HepG2 (cell line): Measurements from ENCODE around the gene WDFY1. TPM values are rescaled to one million over a fixed set of nuclear protein-coding genes. Genes with fewer than 3 reads are reported as not detected.

Experiments
- CBFB ChIP-seq: sonication (generic); formaldehyde crosslinking; IDR thresholded peaks from 2 replicates; pipeline ENCODE4 v1.4.0; 2020; ENCODE audit warnings: missing genetic modification reagents
- HNRNPH1 ChIP-seq: fragments of 200-400 bp; formaldehyde crosslinking; optimal IDR thresholded peaks from 2 replicates; pipeline ENCODE3; 2017; ENCODE audit warnings: mild to moderate bottlenecking, low read depth, low read length
- TBL1XR1 ChIP-seq: fragments of 150-350 bp; IDR thresholded peaks from 2 replicates; pipeline ENCODE4 v1.6.1; 2014; ENCODE audit warnings: borderline replicate concordance, low read length; ENCODE audit not compliant: partially characterized antibody
- WIZ ChIP-seq: sonication (generic); formaldehyde crosslinking; IDR thresholded peaks from 2 replicates; pipeline ENCODE4 v1.5.1; 2020; ENCODE audit warnings: mild to moderate bottlenecking, missing genetic modification reagents
- ZBTB40 ChIP-seq, 2 experiments: fragments of 450-650 bp in 1 of 2; sonication (generic) in 1 of 2; formaldehyde crosslinking in 1 of 2; IDR thresholded peaks; 2 replicates each; pipeline versions ENCODE4 v1.6.1 to v1.8.0; 2016 to 2022; ENCODE audit warnings: antibody characterized with exemption in 1 of 2, mild to moderate bottlenecking in 1 of 2, missing genetic modification reagents in 1 of 2
- ZBTB43 ChIP-seq: sonication (generic); formaldehyde crosslinking; conservative IDR thresholded peaks from 2 replicates; pipeline ENCODE4 v1.4.0; 2020; ENCODE audit warnings: missing genetic modification reagents
- ZNF10 ChIP-seq: sonication (generic); formaldehyde crosslinking; IDR thresholded peaks from 2 replicates; pipeline ENCODE4 v1.4.0; 2020; ENCODE audit warnings: mild to moderate bottlenecking, low read depth, missing genetic modification reagents, borderline replicate concordance
- ZNF20 ChIP-seq: sonication (generic); formaldehyde crosslinking; IDR thresholded peaks from 2 replicates; pipeline ENCODE4 v1.4.0; 2020; ENCODE audit warnings: mild to moderate bottlenecking, moderate library complexity, missing genetic modification reagents
- ZNF24 ChIP-seq: fragments of 450-650 bp; IDR thresholded peaks from 2 replicates; pipeline ENCODE4 v1.6.1; 2017; ENCODE audit warnings: antibody characterized with exemption, mild to moderate bottlenecking
- ZNF549 ChIP-seq: sonication (generic); formaldehyde crosslinking; IDR thresholded peaks from 2 replicates; pipeline ENCODE4 v1.5.0; 2020; ENCODE audit warnings: missing genetic modification reagents
- ZNF557 ChIP-seq: sonication (generic); formaldehyde crosslinking; IDR thresholded peaks from 2 replicates; pipeline ENCODE4 v1.4.0; 2020; ENCODE audit warnings: missing genetic modification reagents
- ZNF646 ChIP-seq: sonication (generic); formaldehyde crosslinking; IDR thresholded peaks from 2 replicates; pipeline ENCODE4 v1.9.0; 2021; ENCODE audit warnings: mild to moderate bottlenecking, missing genetic modification reagents
- polyA plus RNA-seq, 8 experiments: library from polyadenylated mRNA; depleted of rRNA in 3 of 8; stranded (reverse) in 7 of 8; unstranded in 1 of 8; fragments of >200 nt; fragmentation: Illumina TruSeq in 4 of 8; extraction: Trizol in 4 of 8; gene quantifications; 2 replicates each; pipeline versions ENCODE4 v1.2.1 to v1.2.3, GENCODE V29; 2011 to 2016; ENCODE audit warnings: low read depth in 4 of 8, missing spikeins in 1 of 8, mixed read lengths in 1 of 8; ENCODE audit not compliant: insufficient read depth in 1 of 8
- total RNA-seq, 5 experiments: library from RNA; depleted of rRNA; stranded (reverse); fragments of >200 nt; fragmentation: Illumina TruSeq; extraction: Trizol; gene quantifications; 2 replicates each; pipeline ENCODE4 v1.2.3, GENCODE V29; 2016; ENCODE audit warnings: low read depth in 1 of 5

Gene WDFY1
- total and polyA plus RNA-seq, 2 of the 13 experiments (the other 11 are each of a cell fraction or from before 2014, with no cell fraction given): 77.0 to 78.4 TPM

GRCh38 chr2:223908304-223908998, 36.7 kb downstream of the WDFY1 start (continued):
- TF ChIP-seq ZBTB43 (CRISPR knock-in tag) (0 out of 2 replicates have a peak, but pooled peaks have one; percentile 41), ZNF20 (CRISPR knock-in tag) (no peak), HNRNPH1 (no peak), ZNF24 (no peak), ZNF10 (CRISPR knock-in tag) (no peak), ZNF549 (CRISPR knock-in tag) (no peak), ZBTB40 (IDR thresholded peaks at IDR 0.05) (no peak; the same call in 1 of the 2 replicates), ZBTB40 (CRISPR knock-in tag; IDR thresholded peaks at IDR 0.05) (peak; percentile 44; the same call in 1 of the 2 replicates), ZNF557 (CRISPR knock-in tag) (no peak), ZNF646 (no peak), CBFB (peak; percentile 31; the same call in 1 of the 2 replicates), WIZ (CRISPR knock-in tag) (no peak), TBL1XR1 (peak; percentile 71)
